ENCODE results near the gene SLC16A8.

Gene SLC16A8, protein sequence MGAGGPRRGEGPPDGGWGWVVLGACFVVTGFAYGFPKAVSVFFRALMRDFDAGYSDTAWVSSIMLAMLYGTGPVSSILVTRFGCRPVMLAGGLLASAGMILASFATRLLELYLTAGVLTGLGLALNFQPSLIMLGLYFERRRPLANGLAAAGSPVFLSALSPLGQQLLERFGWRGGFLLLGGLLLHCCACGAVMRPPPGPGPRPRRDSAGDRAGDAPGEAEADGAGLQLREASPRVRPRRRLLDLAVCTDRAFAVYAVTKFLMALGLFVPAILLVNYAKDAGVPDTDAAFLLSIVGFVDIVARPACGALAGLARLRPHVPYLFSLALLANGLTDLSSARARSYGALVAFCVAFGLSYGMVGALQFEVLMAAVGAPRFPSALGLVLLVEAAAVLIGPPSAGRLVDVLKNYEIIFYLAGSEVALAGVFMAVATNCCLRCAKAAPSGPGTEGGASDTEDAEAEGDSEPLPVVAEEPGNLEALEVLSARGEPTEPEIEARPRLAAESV

DNA sequence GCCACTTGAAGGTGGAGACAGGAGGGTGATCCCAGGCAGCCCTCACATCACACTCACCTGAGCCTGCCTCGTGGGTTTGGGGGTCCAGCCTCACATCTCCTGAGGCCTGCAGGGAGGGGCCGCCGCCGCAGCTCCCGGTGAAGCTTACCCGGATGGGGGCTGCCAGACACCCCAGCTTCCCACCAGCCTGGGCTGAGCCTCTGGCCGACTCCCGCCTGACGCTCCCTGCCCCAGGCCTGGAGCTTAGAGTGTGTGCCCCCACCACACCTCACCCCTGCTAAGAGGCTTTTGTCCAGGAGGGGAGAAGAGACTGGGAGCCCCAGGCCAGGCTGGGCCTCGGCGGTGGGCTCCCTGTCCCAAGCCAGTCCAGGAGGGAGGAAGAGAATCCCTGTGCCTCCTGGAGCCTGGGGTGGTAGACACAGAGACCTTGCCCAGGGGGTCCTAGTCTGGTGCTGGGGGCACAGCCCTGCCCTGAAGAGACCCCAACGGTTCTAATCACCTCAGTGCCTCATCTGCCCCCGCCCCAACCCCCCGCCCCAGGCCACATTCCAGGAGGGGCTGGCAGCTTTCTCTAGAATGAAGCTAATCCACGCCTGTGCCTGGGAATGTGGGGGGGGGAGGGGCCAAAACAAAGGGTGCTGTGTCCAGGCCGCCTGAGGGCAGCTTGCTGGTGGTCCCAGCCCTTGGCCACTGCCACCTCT is at the start of gene SLC16A8:
Gene SLC16A8 (minus strand): TSS at position 254 of the 701 bp plus-strand sequence. CDS start 1,311 bp downstream, outside the sequence.
- H3K27me3 ChIP-seq (ENCODE audit: control insufficient read depth in 1 of 2, insufficient read depth in 2 of 2, low read length in 2 of 2) = peaks cover 3 to 58% of the 10 kb centered on the region in 2 donors
- no peak within 1 kb of the TSS for H3K9ac ChIP-seq (ENCODE audit: low read length)
- no peaks in the 10 kb centered on the region for H3K9me3 ChIP-seq (ENCODE audit: low read length)
- H3K4me1 ChIP-seq (ENCODE audit: insufficient read depth, low read length) = peaks cover 7% of the 10 kb centered on the region
- H3K4me3 ChIP-seq (ENCODE audit: low read depth in 1 of 2, low read length in 2 of 2) = no peak within 1 kb of the TSS
- no peak within 1 kb of the TSS for H3K27ac ChIP-seq (ENCODE audit: low read depth, low read length)
- no peaks in the 10 kb centered on the region for H3K36me3 ChIP-seq (ENCODE audit: insufficient read depth, low read length)

DNA sequence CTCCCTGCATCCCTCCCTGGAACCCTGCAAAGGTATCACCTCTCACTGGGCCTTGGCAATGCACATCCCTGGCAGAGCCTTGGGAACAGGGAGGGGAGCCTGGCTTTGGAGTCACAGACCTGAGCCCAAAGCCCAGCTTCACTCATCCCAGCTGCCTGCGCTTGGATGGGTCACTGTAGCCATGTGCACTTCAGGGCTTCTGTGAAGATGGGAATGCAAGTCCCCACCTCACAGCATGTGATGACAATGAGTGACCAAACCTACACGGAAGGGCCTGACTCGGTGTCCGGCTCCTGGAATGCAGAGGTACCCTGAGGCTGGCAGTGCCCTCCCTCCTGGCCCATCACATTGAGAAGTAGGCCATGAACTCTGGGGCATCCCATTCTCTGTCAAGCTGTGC is 49.3 kb upstream of the SLC16A8 start:
- no peaks in the 10 kb centered on the region for H3K9me3 ChIP-seq (ENCODE audit: low read length)
- no peaks in the 10 kb centered on the region for H3K36me3 ChIP-seq (ENCODE audit: insufficient read depth, low read length)
- no peak overlapping the region for H3K9ac ChIP-seq (ENCODE audit: low read length)
- no peak overlapping the region for H3K4me3 ChIP-seq (ENCODE audit: low read depth in 1 of 2, low read length in 2 of 2)
- H3K4me1 ChIP-seq (ENCODE audit: insufficient read depth, low read length) = no peaks in the 10 kb centered on the region
- H3K27ac ChIP-seq (ENCODE audit: low read depth, low read length) = no peak overlapping the region
- H3K27me3 ChIP-seq (ENCODE audit: control insufficient read depth in 1 of 2, insufficient read depth in 2 of 2, low read length in 2 of 2) = no peaks in the 10 kb centered on the region

DNA sequence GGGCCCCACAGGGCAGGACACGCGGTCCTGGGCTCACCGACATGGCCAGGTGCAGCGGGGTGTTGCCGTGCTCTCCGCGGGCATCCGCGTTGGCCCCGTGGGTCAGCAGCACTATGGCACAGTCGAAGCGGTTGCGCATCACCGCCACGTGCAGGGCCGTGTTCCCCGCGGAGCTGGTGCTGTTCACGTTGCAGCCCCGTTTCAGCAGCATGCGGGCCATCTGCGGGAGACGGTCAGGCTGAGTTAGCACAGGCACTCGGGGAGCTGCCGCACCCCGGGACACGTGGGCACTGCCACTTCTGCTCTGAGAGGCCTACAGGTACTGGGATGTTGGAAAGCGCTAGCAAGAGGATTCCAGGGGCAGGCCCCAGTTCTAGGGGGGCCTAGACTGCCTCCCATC is 48.8 kb upstream of the SLC16A8 start:
- no peaks in the 10 kb centered on the region for H3K27me3 ChIP-seq (ENCODE audit: control insufficient read depth in 1 of 2, insufficient read depth in 2 of 2, low read length in 2 of 2)

DNA sequence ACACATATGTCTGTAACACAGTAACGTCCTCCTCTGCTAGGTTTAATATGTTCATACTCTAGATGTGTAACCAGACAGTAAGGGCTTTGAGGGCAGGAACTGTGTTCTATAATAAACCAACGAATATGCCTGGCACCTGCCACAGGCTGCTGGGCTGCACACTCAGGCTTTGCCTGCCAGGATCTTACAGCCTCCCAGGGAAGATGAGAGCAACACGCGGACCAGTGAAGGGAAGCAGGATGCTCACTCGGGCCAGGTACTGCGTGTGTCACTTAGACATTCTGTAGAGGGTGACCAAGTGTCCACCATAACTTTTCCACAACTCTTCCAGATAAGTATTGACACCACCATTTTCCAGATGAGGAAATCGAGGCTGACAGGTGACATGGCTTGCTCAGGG is 48.2 kb upstream of the SLC16A8 start:
- Histone ChIP-seq H3K4me1 (ENCODE audit: insufficient read depth, low read length) (no peaks in the 10 kb centered on the region), H3K27me3 (ENCODE audit: control insufficient read depth in 1 of 2, insufficient read depth in 2 of 2, low read length in 2 of 2) (no peaks in the 10 kb centered on the region), H3K9ac (ENCODE audit: low read length) (no peak overlapping the region), H3K27ac (ENCODE audit: low read depth, low read length) (no peak overlapping the region), H3K4me3 (ENCODE audit: low read depth in 1 of 2, low read length in 2 of 2) (no peak overlapping the region), H3K36me3 (ENCODE audit: insufficient read depth, low read length) (no peaks in the 10 kb centered on the region), H3K9me3 (ENCODE audit: low read length) (no peaks in the 10 kb centered on the region)

More for the DNA sequence above, 48.8 kb upstream of the SLC16A8 start:
- Histone ChIP-seq H3K4me3 (ENCODE audit: low read depth in 1 of 2, low read length in 2 of 2) (no peak overlapping the region), H3K27ac (ENCODE audit: low read depth, low read length) (no peak overlapping the region), H3K9ac (ENCODE audit: low read length) (no peak overlapping the region), H3K36me3 (ENCODE audit: insufficient read depth, low read length) (no peaks in the 10 kb centered on the region), H3K9me3 (ENCODE audit: low read length) (no peaks in the 10 kb centered on the region), H3K4me1 (ENCODE audit: insufficient read depth, low read length) (no peaks in the 10 kb centered on the region)

DNA sequence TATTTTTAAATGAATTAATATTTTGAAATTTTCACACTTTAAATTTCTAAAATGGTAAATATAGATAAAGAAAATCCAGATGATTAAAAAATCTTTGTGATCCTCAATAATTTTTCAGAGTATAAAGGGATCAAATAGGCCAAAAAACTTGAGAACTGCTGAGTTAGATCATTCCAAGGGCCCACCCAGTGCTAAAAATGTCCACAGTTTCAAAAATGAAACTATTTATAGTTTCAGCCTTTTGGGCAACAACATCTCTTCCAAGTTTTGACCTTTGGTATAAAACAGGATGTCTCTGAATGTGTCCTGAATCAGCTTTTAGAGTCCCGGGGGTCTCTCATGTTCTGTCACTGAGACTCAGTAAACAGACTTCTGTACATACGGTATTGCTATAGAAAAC is 47.4 kb upstream of the SLC16A8 start:
- no peaks in the 10 kb centered on the region for H3K27me3 ChIP-seq (ENCODE audit: control insufficient read depth in 1 of 2, insufficient read depth in 2 of 2, low read length in 2 of 2)
- no peak overlapping the region for H3K27ac ChIP-seq (ENCODE audit: low read depth, low read length)
- no peaks in the 10 kb centered on the region for H3K9me3 ChIP-seq (ENCODE audit: low read length)
- no peaks in the 10 kb centered on the region for H3K4me1 ChIP-seq (ENCODE audit: insufficient read depth, low read length)
- H3K4me3 ChIP-seq (ENCODE audit: low read depth in 1 of 2, low read length in 2 of 2) = no peak overlapping the region
- H3K36me3 ChIP-seq (ENCODE audit: insufficient read depth, low read length) = no peaks in the 10 kb centered on the region
- H3K9ac ChIP-seq (ENCODE audit: low read length) = no peak overlapping the region

DNA sequence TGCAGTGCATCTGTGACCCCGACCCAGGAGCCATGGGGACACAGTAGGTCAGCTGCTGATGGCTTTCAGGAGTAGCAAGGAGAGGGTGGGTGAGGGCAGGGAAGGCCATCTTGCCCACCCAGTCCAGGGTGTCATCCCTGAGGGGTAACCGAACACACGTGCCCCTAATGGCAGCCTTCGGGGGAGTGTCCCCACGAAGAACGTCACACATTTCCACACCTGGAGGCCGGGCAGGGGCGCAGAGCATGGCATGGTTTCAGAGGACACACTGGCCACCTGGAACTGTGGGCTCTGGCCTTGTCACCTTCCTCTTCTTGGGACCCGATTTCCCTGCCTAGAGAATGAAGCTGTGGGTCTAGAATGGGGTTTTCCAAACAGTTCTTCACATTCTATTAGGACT is 45.9 kb upstream of the SLC16A8 start:
- H3K27me3 ChIP-seq (ENCODE audit: control insufficient read depth in 1 of 2, insufficient read depth in 2 of 2, low read length in 2 of 2) = no peaks in the 10 kb centered on the region
- H3K9ac ChIP-seq (ENCODE audit: low read length) = no peak overlapping the region
- no peaks in the 10 kb centered on the region for H3K4me1 ChIP-seq (ENCODE audit: insufficient read depth, low read length)
- H3K36me3 ChIP-seq (ENCODE audit: insufficient read depth, low read length) = no peaks in the 10 kb centered on the region
- H3K27ac ChIP-seq (ENCODE audit: low read depth, low read length) = no peak overlapping the region
- H3K4me3 ChIP-seq (ENCODE audit: low read depth in 1 of 2, low read length in 2 of 2) = no peak overlapping the region
- no peaks in the 10 kb centered on the region for H3K9me3 ChIP-seq (ENCODE audit: low read length)

DNA sequence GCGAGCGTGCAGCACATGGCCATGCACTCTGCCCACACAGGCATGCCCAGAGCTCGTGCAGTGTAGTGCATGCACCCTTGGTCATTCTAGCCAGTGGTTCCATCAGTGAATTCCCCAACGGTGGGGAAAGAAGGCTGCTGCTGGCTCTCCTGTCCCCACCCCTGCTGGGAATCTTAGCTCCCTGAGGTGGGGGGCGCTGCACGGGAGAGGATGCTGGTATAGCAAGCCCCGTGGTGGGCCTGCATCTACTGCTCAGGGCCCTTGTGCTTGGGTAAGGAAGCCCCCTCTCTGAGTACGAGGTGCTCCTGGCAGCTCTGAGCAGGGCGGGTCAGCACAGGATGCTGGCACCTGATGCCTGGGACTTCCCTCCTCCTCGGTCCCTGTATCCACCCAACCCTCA is 45.0 kb upstream of the SLC16A8 start:
- Histone ChIP-seq H3K27ac (ENCODE audit: low read depth, low read length) (no peak overlapping the region), H3K9ac (ENCODE audit: low read length) (no peak overlapping the region), H3K36me3 (ENCODE audit: insufficient read depth, low read length) (no peaks in the 10 kb centered on the region), H3K4me1 (ENCODE audit: insufficient read depth, low read length) (no peaks in the 10 kb centered on the region), H3K27me3 (ENCODE audit: control insufficient read depth in 1 of 2, insufficient read depth in 2 of 2, low read length in 2 of 2) (no peaks in the 10 kb centered on the region), H3K9me3 (ENCODE audit: low read length) (no peaks in the 10 kb centered on the region), H3K4me3 (ENCODE audit: low read depth in 1 of 2, low read length in 2 of 2) (no peak overlapping the region)

DNA sequence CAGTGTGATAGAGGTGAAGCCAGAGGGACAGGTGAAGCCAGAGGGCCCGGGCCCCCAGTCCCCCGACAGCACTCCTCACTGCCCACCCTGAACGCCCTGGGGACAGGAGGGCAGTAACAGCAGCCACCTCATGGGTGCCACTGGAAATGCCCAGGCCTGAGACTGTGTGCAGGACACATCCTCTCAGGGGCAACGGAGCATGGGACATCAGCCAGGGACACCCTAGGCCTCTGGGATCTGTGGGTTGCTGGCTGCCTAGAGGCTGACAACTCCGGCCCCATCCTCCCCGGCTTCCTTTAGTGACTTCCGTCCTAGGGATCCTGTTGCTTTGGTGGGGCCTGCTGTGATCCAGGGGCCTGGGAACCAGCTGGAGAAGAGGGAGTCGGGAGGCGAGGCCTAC is 43.9 kb upstream of the SLC16A8 start:
- Histone ChIP-seq H3K27me3 (ENCODE audit: control insufficient read depth in 1 of 2, insufficient read depth in 2 of 2, low read length in 2 of 2) (no peaks in the 10 kb centered on the region), H3K9me3 (ENCODE audit: low read length) (no peaks in the 10 kb centered on the region), H3K4me3 (ENCODE audit: low read depth in 1 of 2, low read length in 2 of 2) (no peak overlapping the region), H3K4me1 (ENCODE audit: insufficient read depth, low read length) (no peaks in the 10 kb centered on the region), H3K27ac (ENCODE audit: low read depth, low read length) (no peak overlapping the region), H3K9ac (ENCODE audit: low read length) (no peak overlapping the region), H3K36me3 (ENCODE audit: insufficient read depth, low read length) (no peaks in the 10 kb centered on the region)

DNA sequence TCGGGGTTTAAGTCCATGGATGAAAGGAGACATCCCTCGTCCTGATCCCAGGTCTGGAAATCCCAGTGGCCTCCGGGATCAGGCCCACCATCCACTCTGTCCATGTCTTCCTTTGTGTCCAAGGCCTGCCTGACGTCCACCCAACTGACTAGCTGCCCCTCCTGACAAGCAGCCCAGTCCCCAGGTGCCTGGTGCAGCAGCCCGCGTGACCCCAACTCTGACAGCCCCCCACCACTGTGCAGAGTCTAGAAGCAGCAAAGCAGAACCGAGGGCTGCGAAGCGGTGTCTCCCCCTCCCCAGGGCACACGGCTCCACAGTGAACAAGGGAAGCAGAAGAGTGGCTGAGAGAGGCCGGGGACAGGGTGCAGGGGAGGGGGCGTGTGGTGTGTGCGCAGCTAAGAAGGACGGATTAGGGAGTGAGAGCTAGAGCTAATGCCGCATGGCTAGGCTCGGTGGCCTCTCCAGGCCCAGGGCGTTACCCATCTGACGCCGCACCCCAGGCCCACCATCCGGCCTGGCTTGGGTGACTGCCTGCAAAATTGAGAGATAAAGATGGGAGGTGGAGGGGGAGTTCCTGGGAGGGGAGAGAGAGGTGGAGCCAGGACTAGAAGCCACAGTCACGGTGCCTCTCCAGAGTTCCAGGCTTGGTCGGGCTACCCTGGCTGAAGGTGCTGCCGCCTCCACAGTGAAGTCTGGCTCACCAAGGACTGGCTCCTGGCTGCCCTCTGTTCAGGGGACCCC is 43.1 kb upstream of the SLC16A8 start:
- Histone ChIP-seq H3K27me3 (ENCODE audit: control insufficient read depth in 1 of 2, insufficient read depth in 2 of 2, low read length in 2 of 2) (no peaks in the 10 kb centered on the region), H3K27ac (ENCODE audit: low read depth, low read length) (no peak overlapping the region), H3K9ac (ENCODE audit: low read length) (no peak overlapping the region), H3K36me3 (ENCODE audit: insufficient read depth, low read length) (no peaks in the 10 kb centered on the region), H3K9me3 (ENCODE audit: low read length) (no peaks in the 10 kb centered on the region), H3K4me1 (ENCODE audit: insufficient read depth, low read length) (no peaks in the 10 kb centered on the region), H3K4me3 (ENCODE audit: low read depth in 1 of 2, low read length in 2 of 2) (no peak overlapping the region)

DNA sequence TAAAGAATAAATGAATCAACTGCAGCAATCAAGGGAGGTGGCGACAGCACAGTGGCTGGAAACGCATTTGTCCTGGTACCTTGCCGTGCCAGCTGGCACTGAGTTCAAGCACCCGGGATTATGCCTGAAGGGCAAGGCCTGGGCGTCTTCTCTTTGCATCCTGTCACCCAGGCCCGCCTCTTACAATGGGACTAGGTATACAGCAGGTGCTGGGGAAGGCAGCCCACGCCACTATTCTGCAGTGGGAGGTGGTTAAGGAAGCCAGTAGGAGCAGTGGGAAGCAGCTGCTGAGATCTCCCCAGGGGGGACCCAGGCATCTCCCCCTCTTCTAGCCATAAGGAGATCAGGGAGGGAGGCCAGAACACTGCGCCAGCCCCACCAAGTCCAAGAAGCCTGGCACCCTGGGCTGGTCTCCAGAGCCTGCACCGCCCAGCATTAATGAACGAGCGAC is 41.8 kb upstream of the SLC16A8 start:
- Histone ChIP-seq H3K4me3 (ENCODE audit: low read depth in 1 of 2, low read length in 2 of 2) (no peak overlapping the region), H3K4me1 (ENCODE audit: insufficient read depth, low read length) (no peaks in the 10 kb centered on the region), H3K9ac (ENCODE audit: low read length) (no peak overlapping the region), H3K27ac (ENCODE audit: low read depth, low read length) (no peak overlapping the region), H3K36me3 (ENCODE audit: insufficient read depth, low read length) (no peaks in the 10 kb centered on the region), H3K27me3 (ENCODE audit: control insufficient read depth in 1 of 2, insufficient read depth in 2 of 2, low read length in 2 of 2) (no peaks in the 10 kb centered on the region), H3K9me3 (ENCODE audit: low read length) (no peaks in the 10 kb centered on the region)

DNA sequence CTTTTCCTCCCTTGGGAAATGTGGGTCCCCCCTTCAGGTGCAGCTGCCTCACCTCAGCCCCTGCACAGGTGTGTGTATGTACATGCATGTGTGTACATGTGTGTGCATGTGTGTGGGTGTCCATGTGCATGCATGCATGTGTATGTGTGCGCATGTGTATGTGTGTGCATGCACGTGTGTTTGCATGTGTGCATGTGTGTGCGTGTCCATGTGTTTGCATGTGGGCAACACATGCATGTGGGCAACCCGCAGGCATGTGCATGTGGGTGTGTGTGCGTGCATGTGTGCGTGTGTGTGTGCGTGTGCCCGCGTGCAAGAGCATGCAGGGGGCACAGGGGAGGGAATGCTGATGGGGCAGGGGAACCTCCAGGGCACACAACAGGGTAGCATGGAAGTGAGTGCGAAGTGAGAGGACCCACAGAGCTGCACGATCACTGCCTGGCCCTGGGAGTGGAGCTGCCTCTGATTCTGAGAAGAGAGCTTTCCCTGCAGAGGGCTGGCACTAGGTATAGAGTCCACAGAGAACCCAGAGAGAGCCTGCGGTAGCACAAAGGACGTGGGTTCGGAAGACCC is 41.1 kb upstream of the SLC16A8 start:
- Histone ChIP-seq H3K9ac (ENCODE audit: low read length) (no peak overlapping the region), H3K4me1 (ENCODE audit: insufficient read depth, low read length) (no peaks in the 10 kb centered on the region), H3K27me3 (ENCODE audit: control insufficient read depth in 1 of 2, insufficient read depth in 2 of 2, low read length in 2 of 2) (no peaks in the 10 kb centered on the region), H3K9me3 (ENCODE audit: low read length) (no peaks in the 10 kb centered on the region), H3K27ac (ENCODE audit: low read depth, low read length) (no peak overlapping the region), H3K4me3 (ENCODE audit: low read depth in 1 of 2, low read length in 2 of 2) (no peak overlapping the region), H3K36me3 (ENCODE audit: insufficient read depth, low read length) (no peaks in the 10 kb centered on the region)
